Measurements from ENCODE around the gene PRR16. TPM values are rescaled to one million over a fixed set of nuclear protein-coding genes. Genes with fewer than 3 reads are reported as not detected.

PRR16 gene
- total RNA-seq, 1 donor from 2014 or later: 0.95 TPM

- TF ChIP-seq, protein P1, sequence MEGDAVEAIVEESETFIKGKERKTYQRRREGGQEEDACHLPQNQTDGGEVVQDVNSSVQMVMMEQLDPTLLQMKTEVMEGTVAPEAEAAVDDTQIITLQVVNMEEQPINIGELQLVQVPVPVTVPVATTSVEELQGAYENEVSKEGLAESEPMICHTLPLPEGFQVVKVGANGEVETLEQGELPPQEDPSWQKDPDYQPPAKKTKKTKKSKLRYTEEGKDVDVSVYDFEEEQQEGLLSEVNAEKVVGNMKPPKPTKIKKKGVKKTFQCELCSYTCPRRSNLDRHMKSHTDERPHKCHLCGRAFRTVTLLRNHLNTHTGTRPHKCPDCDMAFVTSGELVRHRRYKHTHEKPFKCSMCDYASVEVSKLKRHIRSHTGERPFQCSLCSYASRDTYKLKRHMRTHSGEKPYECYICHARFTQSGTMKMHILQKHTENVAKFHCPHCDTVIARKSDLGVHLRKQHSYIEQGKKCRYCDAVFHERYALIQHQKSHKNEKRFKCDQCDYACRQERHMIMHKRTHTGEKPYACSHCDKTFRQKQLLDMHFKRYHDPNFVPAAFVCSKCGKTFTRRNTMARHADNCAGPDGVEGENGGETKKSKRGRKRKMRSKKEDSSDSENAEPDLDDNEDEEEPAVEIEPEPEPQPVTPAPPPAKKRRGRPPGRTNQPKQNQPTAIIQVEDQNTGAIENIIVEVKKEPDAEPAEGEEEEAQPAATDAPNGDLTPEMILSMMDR (IDR thresholded peaks at IDR 0.05): no peak
- H3K36me3 ChIP-seq: no peaks in the 10 kb centered on the region
- intact Hi-C loops (cut with DNase I): no loop called here
- no peaks in the 10 kb centered on the region for H3K27me3 ChIP-seq (ENCODE audit: low read depth)
- no peak overlapping the region for H3K27ac ChIP-seq
- H3K4me3 ChIP-seq: no peak overlapping the region
- ATAC-seq: no peak
- no peaks in the 10 kb centered on the region for H3K9me3 ChIP-seq
- H3K4me1 ChIP-seq: no peaks in the 10 kb centered on the region
- DNase-seq: no peak
Observed at GRCh38 chr5:120600639-120601038, 136.5 kb downstream of the PRR16 start.

- no peaks in the 10 kb centered on the region for H3K27me3 ChIP-seq (ENCODE audit: low read depth)
- no peak overlapping the region for H3K27ac ChIP-seq
- H3K4me3 ChIP-seq: no peak overlapping the region
- H3K9me3 ChIP-seq: no peaks in the 10 kb centered on the region
- TF ChIP-seq, protein P1 (IDR thresholded peaks at IDR 0.05): no peak
- no peaks in the 10 kb centered on the region for H3K4me1 ChIP-seq
- intact Hi-C loops (cut with DNase I): no loop called here
- DNase-seq (no peak), ATAC-seq (no peak)
- no peaks in the 10 kb centered on the region for H3K36me3 ChIP-seq
Observed at GRCh38 chr5:120602033-120602432, 137.9 kb downstream of the PRR16 start.

DNA sequence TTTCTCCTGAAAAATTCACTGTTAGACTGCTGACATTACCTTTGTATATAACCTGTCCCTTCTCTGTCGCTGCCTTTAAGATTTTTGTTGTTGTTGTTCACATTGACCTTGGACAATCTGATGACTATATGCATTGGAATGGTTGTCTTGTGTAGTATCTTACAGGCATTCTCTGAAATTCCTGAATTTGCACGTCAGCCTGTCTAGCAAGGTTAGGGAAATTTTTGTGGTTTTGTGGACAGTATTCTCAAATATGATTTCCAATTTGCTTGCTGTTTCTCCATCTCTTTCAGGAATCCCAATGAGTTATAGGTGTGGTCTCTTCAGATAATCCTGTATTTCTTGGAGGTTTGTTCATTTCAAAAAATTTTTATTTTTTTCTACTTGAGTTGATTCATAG lies 140.8 kb downstream of the PRR16 start:
- no peaks in the 10 kb centered on the region for H3K4me1 ChIP-seq
- DNase-seq (no peak), ATAC-seq (no peak)
- TF ChIP-seq, protein P1 (IDR thresholded peaks at IDR 0.05): no peak
- intact Hi-C loops (cut with DNase I): no loop called here
- no peak overlapping the region for H3K27ac ChIP-seq
- no peak overlapping the region for H3K4me3 ChIP-seq
- H3K9me3 ChIP-seq: no peaks in the 10 kb centered on the region
- H3K27me3 ChIP-seq (ENCODE audit: low read depth): no peaks in the 10 kb centered on the region
- H3K36me3 ChIP-seq: no peaks in the 10 kb centered on the region

- Histone ChIP-seq H3K4me1 (no peaks in the 10 kb centered on the region), H3K27ac (no peak overlapping the region), H3K4me3 (no peak overlapping the region), H3K36me3 (no peaks in the 10 kb centered on the region), H3K27me3 (ENCODE audit: low read depth) (no peaks in the 10 kb centered on the region), H3K9me3 (no peaks in the 10 kb centered on the region)
- intact Hi-C loops (cut with DNase I): no loop called here
- DNase-seq (no peak), ATAC-seq (no peak)
- TF ChIP-seq, protein P1 (IDR thresholded peaks at IDR 0.05): no peak
Observed at GRCh38 chr5:120605325-120606079, 141.4 kb downstream of the PRR16 start.

GRCh38 chr5:120609570-120609969 lies 145.5 kb downstream of the PRR16 start:
- TF ChIP-seq, protein P1 (IDR thresholded peaks at IDR 0.05): no peak
- no peak overlapping the region for H3K4me3 ChIP-seq
- no peaks in the 10 kb centered on the region for H3K9me3 ChIP-seq
- intact Hi-C loops (cut with DNase I): no loop called here
- no peaks in the 10 kb centered on the region for H3K36me3 ChIP-seq
- H3K4me1 ChIP-seq: no peaks in the 10 kb centered on the region
- no peak for ATAC-seq
- no peak for DNase-seq
- H3K27me3 ChIP-seq (ENCODE audit: low read depth): no peaks in the 10 kb centered on the region
- H3K27ac ChIP-seq: no peak overlapping the region
